ENCODE data around the gene GNL2.

The GNL2 gene

DNA sequence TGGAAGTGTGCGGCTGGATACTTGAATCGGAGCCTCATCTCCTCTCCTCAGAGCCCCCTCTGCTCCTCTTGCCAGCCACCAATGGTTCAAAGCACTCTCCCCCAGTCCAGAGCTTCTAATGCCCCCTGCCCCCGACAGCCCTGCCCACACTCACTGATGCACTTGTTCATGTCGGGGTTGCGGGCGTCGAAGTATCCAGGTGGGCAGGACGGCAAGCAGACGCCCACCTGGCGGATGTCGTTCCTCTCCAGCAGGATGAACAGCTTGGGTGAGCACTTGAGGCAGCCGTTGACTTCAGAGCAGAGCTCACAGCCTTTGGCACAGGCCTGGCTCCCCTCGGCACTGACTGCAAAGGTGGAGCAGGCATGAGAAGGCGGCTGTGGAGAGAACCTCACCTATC is 20.6 kb upstream of the GNL2 start:
- H3K79me2 ChIP-seq (ENCODE audit: control insufficient read depth, low read length) = no peaks in the 10 kb centered on the region
- H3K27me3 ChIP-seq (ENCODE audit: control insufficient read depth, low read length) = peaks cover 24% of the 10 kb centered on the region
- H3K36me3 ChIP-seq (ENCODE audit: control insufficient read depth, low read length) = no peaks in the 10 kb centered on the region
- H3K4me1 ChIP-seq (ENCODE audit: control insufficient read depth, low read length) = no peaks in the 10 kb centered on the region
- no peak overlapping the region for H3K4me2 ChIP-seq (ENCODE audit: low read length)
- H3K9me3 ChIP-seq (ENCODE audit: control insufficient read depth, insufficient read depth, low read length) = no peaks in the 10 kb centered on the region
- no peaks in the 10 kb centered on the region for H3K9me2 ChIP-seq (replicated peaks; ENCODE audit: control insufficient read depth, low read length)
- no peaks in the 10 kb centered on the region for H3F3A ChIP-seq (ENCODE audit: control insufficient read depth, insufficient read depth)
- no peaks in the 10 kb centered on the region for H4K20me1 ChIP-seq (ENCODE audit: control insufficient read depth, insufficient read depth, low read depth, low read length)
- no peak overlapping the region for H3K4me3 ChIP-seq (ENCODE audit: low read length)
- TF ChIP-seq, protein P1, sequence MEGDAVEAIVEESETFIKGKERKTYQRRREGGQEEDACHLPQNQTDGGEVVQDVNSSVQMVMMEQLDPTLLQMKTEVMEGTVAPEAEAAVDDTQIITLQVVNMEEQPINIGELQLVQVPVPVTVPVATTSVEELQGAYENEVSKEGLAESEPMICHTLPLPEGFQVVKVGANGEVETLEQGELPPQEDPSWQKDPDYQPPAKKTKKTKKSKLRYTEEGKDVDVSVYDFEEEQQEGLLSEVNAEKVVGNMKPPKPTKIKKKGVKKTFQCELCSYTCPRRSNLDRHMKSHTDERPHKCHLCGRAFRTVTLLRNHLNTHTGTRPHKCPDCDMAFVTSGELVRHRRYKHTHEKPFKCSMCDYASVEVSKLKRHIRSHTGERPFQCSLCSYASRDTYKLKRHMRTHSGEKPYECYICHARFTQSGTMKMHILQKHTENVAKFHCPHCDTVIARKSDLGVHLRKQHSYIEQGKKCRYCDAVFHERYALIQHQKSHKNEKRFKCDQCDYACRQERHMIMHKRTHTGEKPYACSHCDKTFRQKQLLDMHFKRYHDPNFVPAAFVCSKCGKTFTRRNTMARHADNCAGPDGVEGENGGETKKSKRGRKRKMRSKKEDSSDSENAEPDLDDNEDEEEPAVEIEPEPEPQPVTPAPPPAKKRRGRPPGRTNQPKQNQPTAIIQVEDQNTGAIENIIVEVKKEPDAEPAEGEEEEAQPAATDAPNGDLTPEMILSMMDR (IDR thresholded peaks at IDR 0.05; ENCODE audit: low read depth, low read length, poor library complexity, severe bottlenecking) = no peak
- TF ChIP-seq EZH2phosphoT487 (IDR thresholded peaks at IDR 0.05; ENCODE audit: borderline replicate concordance, low read length) = no peak
- H3K27ac ChIP-seq (ENCODE audit: low read depth, low read length) = no peak overlapping the region

DNA sequence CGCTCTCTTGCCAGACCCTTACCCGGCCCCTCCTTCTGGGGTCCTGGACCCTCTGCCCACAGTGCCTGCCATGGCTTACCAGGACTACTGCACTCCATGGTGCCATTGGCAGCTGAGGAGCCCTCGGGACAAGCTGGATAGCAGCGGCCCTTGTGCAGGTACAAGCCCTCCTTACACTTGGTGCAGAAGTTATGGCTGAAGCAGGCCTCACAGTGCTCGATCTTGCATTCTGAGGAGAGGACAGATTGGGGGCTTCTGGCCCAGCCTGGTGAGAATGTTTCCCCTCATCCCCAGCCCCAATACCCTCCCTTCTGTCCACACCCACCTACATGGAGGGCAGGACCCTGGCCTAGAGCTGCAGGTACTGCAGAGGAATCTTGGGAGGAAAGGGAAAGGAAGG is 18.4 kb upstream of the GNL2 start:
- TF ChIP-seq, protein P1 (IDR thresholded peaks at IDR 0.05; ENCODE audit: low read depth, low read length, poor library complexity, severe bottlenecking) = no peak
- TF ChIP-seq EZH2phosphoT487 (IDR thresholded peaks at IDR 0.05; ENCODE audit: borderline replicate concordance, low read length) = no peak
- Histone ChIP-seq H3K36me3 (ENCODE audit: control insufficient read depth, low read length) (no peaks in the 10 kb centered on the region), H3K27me3 (ENCODE audit: control insufficient read depth, low read length) (peaks cover 30% of the 10 kb centered on the region), H3K79me2 (ENCODE audit: control insufficient read depth, low read length) (no peaks in the 10 kb centered on the region), H3K9me2 (replicated peaks; ENCODE audit: control insufficient read depth, low read length) (no peaks in the 10 kb centered on the region), H4K20me1 (ENCODE audit: control insufficient read depth, insufficient read depth, low read depth, low read length) (no peaks in the 10 kb centered on the region), H3K9me3 (ENCODE audit: control insufficient read depth, insufficient read depth, low read length) (no peaks in the 10 kb centered on the region), H3K4me2 (ENCODE audit: low read length) (no peak overlapping the region), H3K27ac (ENCODE audit: low read depth, low read length) (no peak overlapping the region), H3F3A (ENCODE audit: control insufficient read depth, insufficient read depth) (no peaks in the 10 kb centered on the region), H3K4me3 (ENCODE audit: low read length) (no peak overlapping the region), H3K4me1 (ENCODE audit: control insufficient read depth, low read length) (no peaks in the 10 kb centered on the region)

DNA sequence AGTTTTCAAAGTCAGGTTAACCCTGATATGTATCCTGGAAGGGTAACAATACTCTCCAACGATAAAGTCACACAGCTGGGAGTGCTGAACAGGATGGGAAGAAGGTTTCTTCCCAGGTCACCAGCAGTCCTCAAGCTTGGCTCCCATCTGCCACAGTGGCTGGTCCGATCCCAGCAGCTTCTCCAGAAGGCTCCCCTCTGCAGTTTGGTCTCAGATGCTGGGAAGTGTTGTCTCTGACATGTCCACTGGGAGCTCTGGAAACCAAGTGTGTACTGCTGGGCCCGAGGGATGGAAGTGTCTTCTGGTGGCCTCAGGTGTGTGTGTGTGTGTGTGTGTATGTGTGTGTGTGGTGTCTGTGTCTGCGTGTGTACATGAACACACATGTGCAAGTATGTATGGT is 16.4 kb upstream of the GNL2 start:
- H3F3A ChIP-seq (ENCODE audit: control insufficient read depth, insufficient read depth) = no peaks in the 10 kb centered on the region

More for the DNA sequence above, 16.4 kb upstream of the GNL2 start:
- peaks cover 4% of the 10 kb centered on the region; the same call in 1 of the 2 replicates for H3K4me1 ChIP-seq (ENCODE audit: control insufficient read depth, low read length)
- H4K20me1 ChIP-seq (ENCODE audit: control insufficient read depth, insufficient read depth, low read depth, low read length) = no peaks in the 10 kb centered on the region
- no peaks in the 10 kb centered on the region for H3K9me3 ChIP-seq (ENCODE audit: control insufficient read depth, insufficient read depth, low read length)
- peaks cover 34% of the 10 kb centered on the region for H3K27me3 ChIP-seq (ENCODE audit: control insufficient read depth, low read length)
- no peaks in the 10 kb centered on the region for H3K36me3 ChIP-seq (ENCODE audit: control insufficient read depth, low read length)
- no peak overlapping the region for H3K4me3 ChIP-seq (ENCODE audit: low read length)
- H3K27ac ChIP-seq (ENCODE audit: low read depth, low read length) = no peak overlapping the region
- no peaks in the 10 kb centered on the region for H3K9me2 ChIP-seq (replicated peaks; ENCODE audit: control insufficient read depth, low read length)
- H3K4me2 ChIP-seq (ENCODE audit: low read length) = no peak overlapping the region
- no peaks in the 10 kb centered on the region for H3K79me2 ChIP-seq (ENCODE audit: control insufficient read depth, low read length)
- TF ChIP-seq EZH2phosphoT487 (IDR thresholded peaks at IDR 0.05; ENCODE audit: borderline replicate concordance, low read length) = no peak
- TF ChIP-seq, protein P1 (IDR thresholded peaks at IDR 0.05; ENCODE audit: low read depth, low read length, poor library complexity, severe bottlenecking) = no peak

Measured in DOHH2 (cell line).